Coronary artery (tissue), 2 donors: ENCODE measurements around the gene NUAK2.

Source experiments
- DNase-seq: peaks from one replicate; pipeline ENCODE4 v3.0.0-alpha.2; 2017; ENCODE audit warnings: low spot score
- H3K27ac ChIP-seq, 2 donors: fragments of 200-600 bp; sonication (generic); one replicate each; pipeline ENCODE4 v1.5.1; 2016 to 2019
- H3K4me3 ChIP-seq: fragments of 200-600 bp; sonication (generic); 2 replicates; pipeline ENCODE4 v1.5.1; 2016; ENCODE audit warnings: mild to moderate bottlenecking, moderate library complexity
- CTCF ChIP-seq: fragments of 200-600 bp; sonication (generic); IDR thresholded peaks from one replicate; pipeline ENCODE4 v1.5.1; 2019; ENCODE audit warnings: antibody characterized with exemption

Gene NUAK2

GRCh38 chr1:205276689-205277065, 44.9 kb downstream of the NUAK2 start:
- TF ChIP-seq CTCF, result no peak
- no peak for DNase-seq
- Histone ChIP-seq H3K27ac (no peak overlapping the region), H3K4me3 (no peak overlapping the region)

- DNase-seq, result no peak
These were observed 45.4 kb downstream of the NUAK2 start for GRCh38 chr1:205275916-205276688.

GRCh38 chr1:205275133-205275532, 46.4 kb downstream of the NUAK2 start:
- no peak overlapping the region for H3K27ac ChIP-seq
- H3K4me3 ChIP-seq, result no peak overlapping the region
- DNase-seq, result no peak
- TF ChIP-seq CTCF, result no peak

More at GRCh38 chr1:205275916-205276688, 45.4 kb downstream of the NUAK2 start:
- Histone ChIP-seq H3K27ac (no peak overlapping the region), H3K4me3 (no peak overlapping the region)
- no peak for TF ChIP-seq CTCF

- no peak overlapping the region for H3K27ac ChIP-seq
- DNase-seq, result no peak
- no peak overlapping the region for H3K4me3 ChIP-seq
- no peak for TF ChIP-seq CTCF
These were observed 47.4 kb downstream of the NUAK2 start for GRCh38 chr1:205274041-205274691.

GRCh38 chr1:205273551-205273982, 48.0 kb downstream of the NUAK2 start:
- peak; percentile 86 for DNase-seq
- Histone ChIP-seq H3K4me3 (no peak overlapping the region), H3K27ac (no peak overlapping the region)
- TF ChIP-seq CTCF, result peak; percentile 95

GRCh38 chr1:205272536-205272935, 49.0 kb downstream of the NUAK2 start:
- no peak for TF ChIP-seq CTCF
- no peak overlapping the region for H3K4me3 ChIP-seq
- no peak overlapping the region for H3K27ac ChIP-seq

GRCh38 chr1:205271745-205272144, 49.8 kb downstream of the NUAK2 start:
- no peak overlapping the region for H3K27ac ChIP-seq
- H3K4me3 ChIP-seq, result no peak overlapping the region
- DNase-seq, result no peak
- TF ChIP-seq CTCF, result no peak

More at GRCh38 chr1:205272536-205272935, 49.0 kb downstream of the NUAK2 start:
- DNase-seq, result no peak
